Upper lobe of left lung (tissue), 6 donors: Measurements from ENCODE around the gene NPAS4. TPM values are rescaled to one million over a fixed set of nuclear protein-coding genes. Genes with fewer than 3 reads are reported as not detected.
A peak's percentile ranks its signal among the peaks of the same experiment; 100 is the strongest.

Experiments used
- ATAC-seq, 2 donors: fragments of 200-7000 bp; cut with Tn5 transposase; one replicate each; pipeline ENCODE4 v1.9.1; 2022; ENCODE audit warnings: mild to moderate bottlenecking in 2 of 2, moderate library complexity in 2 of 2; ENCODE audit not compliant: low FRiP score in 2 of 2
- DNase-seq, 2 donors: peaks; one replicate each; pipeline ENCODE4 v3.0.0-alpha.2; 2019 to 2020
- H3K27ac ChIP-seq, 4 donors: fragments of 200-600 bp; sonication (generic); one replicate each; pipeline ENCODE4 v1.5.1; 2016 to 2019
- H3K27me3 ChIP-seq, 4 donors: fragments of 200-600 bp; sonication (generic); one replicate each; pipeline ENCODE4 v1.5.1; 2017 to 2019
- H3K36me3 ChIP-seq, 4 donors: fragments of 200-600 bp; sonication (generic); one replicate each; pipeline ENCODE4 v1.5.1; 2016 to 2019
- H3K4me1 ChIP-seq, 4 donors: fragments of 200-600 bp; sonication (generic); one replicate each; pipeline ENCODE4 v1.5.1; 2018 to 2019
- H3K4me3 ChIP-seq, 4 donors: fragments of 200-600 bp; sonication (generic); one replicate each; pipeline ENCODE4 v1.5.1; 2017 to 2019; ENCODE audit warnings: mild to moderate bottlenecking in 2 of 4, moderate library complexity in 1 of 4
- H3K9me3 ChIP-seq, 4 donors: fragments of 200-600 bp; sonication (generic); one replicate each; pipeline ENCODE4 v1.5.1; 2018 to 2019
- EP300 ChIP-seq, 4 donors: sonication (generic); formaldehyde crosslinking; IDR thresholded peaks; one replicate each; pipeline ENCODE4 v1.5.1; 2017; ENCODE audit warnings: antibody characterized with exemption in 4 of 4, control low read depth in 2 of 4
- POLR2A ChIP-seq, 4 donors: fragments of 450-650 bp; IDR thresholded peaks; one replicate each; pipeline ENCODE4 v1.5.1; 2016 to 2017; ENCODE audit warnings: antibody characterized with exemption in 4 of 4, mild to moderate bottlenecking in 2 of 4
- POLR2AphosphoS5 ChIP-seq, 2 donors: sonication (generic); formaldehyde crosslinking; IDR thresholded peaks; one replicate each; pipeline ENCODE4 v1.5.1; 2017; ENCODE audit warnings: antibody characterized with exemption in 2 of 2
- WGBS, 2 donors: methylation state at CpG; one replicate each; pipeline ENCODE4 v1.1.5; 2017 to 2018; 5-methylcytosine and 5-hydroxymethylcytosine counted together
- small RNA-seq, 4 donors: library from RNA; depleted of rRNA; stranded (forward); fragments of <200 nt; gene quantifications; one replicate each; pipeline ENCODE3, GENCODE V24; 2016
- total RNA-seq, 6 donors: library from RNA; depleted of rRNA in 4 of 6; stranded (reverse); fragments of >200 nt in 4 of 6; gene quantifications; one replicate each; pipeline versions ENCODE4 v1.1.0 to v1.2.1, GENCODE V29; 2016 to 2021
- TF ChIP-seq, protein P1 (sequence below), 6 experiments: fragments of 450-650 bp in 4 of 6; fragments of 200-600 bp in 2 of 6; sonication (generic) in 2 of 6; IDR thresholded peaks; one replicate each; pipeline ENCODE4 v1.5.1; 2016 to 2019; ENCODE audit warnings: antibody characterized with exemption in 6 of 6
- donor health status: DM: no; HTN: no; CAD: no; lungs with moderate emphysema.
- donor health status: DM: no; HTN: yes; CAD: no; lungs with severe emphysema.

The NPAS4 gene
- total RNA-seq, 6 donors from 2014 or later = not detected

- H3K27ac ChIP-seq = no peak overlapping the region
- peaks cover 0 to 46% (median 24%) of the 10 kb centered on the region in 4 donors for H3K36me3 ChIP-seq
- H3K27me3 ChIP-seq = no peaks in the 10 kb centered on the region
- ATAC-seq (no peak), DNase-seq (peak in 1 of 2 donors; percentile 83)
- H3K4me1 ChIP-seq = peaks cover 5 to 15% (median 10%) of the 10 kb centered on the region in 4 donors
- 94% methylated on average over 14 to 34 of the region's 44 CpGs for WGBS, 2 donors
- H3K9me3 ChIP-seq = no peaks in the 10 kb centered on the region
- no peak overlapping the region for H3K4me3 ChIP-seq
- TF ChIP-seq POLR2A (IDR thresholded peaks at IDR 0.05) = no peak
- no peak for TF ChIP-seq EP300 (IDR thresholded peaks at IDR 0.05)
- no peak for TF ChIP-seq POLR2AphosphoS5 (IDR thresholded peaks at IDR 0.05)
- TF ChIP-seq, protein P1, sequence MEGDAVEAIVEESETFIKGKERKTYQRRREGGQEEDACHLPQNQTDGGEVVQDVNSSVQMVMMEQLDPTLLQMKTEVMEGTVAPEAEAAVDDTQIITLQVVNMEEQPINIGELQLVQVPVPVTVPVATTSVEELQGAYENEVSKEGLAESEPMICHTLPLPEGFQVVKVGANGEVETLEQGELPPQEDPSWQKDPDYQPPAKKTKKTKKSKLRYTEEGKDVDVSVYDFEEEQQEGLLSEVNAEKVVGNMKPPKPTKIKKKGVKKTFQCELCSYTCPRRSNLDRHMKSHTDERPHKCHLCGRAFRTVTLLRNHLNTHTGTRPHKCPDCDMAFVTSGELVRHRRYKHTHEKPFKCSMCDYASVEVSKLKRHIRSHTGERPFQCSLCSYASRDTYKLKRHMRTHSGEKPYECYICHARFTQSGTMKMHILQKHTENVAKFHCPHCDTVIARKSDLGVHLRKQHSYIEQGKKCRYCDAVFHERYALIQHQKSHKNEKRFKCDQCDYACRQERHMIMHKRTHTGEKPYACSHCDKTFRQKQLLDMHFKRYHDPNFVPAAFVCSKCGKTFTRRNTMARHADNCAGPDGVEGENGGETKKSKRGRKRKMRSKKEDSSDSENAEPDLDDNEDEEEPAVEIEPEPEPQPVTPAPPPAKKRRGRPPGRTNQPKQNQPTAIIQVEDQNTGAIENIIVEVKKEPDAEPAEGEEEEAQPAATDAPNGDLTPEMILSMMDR (IDR thresholded peaks at IDR 0.05) = no peak
These were observed 54.7 kb downstream of the NPAS4 start for GRCh38 chr11:66475349-66476172.

Small RNAs within 50 kb of the gene (small RNA-seq; reads per million reads assigned to genes)
- 0 reads per million in 4 donors for gene RF00017
- 0 reads per million in 4 donors for gene RF00416
- 0 reads per million in 4 donors for gene RNU1-84P

Other genes starting within 250 kb of the NPAS4 start
- gene KLC2, start 163.3 kb upstream of the NPAS4 start, total RNA-seq = 10 to 100 TPM; 24.1 to 41.0 (median 34.4) TPM
- gene RAB1B, start 152.4 kb upstream of the NPAS4 start, total RNA-seq = 100 to 1,000 TPM in 5 of 6 donors, 10 to 100 TPM in 1; 34.6 to 173 (median 122) TPM
- gene CNIH2, start 142.9 kb upstream of the NPAS4 start, total RNA-seq = 1 to 10 TPM in 4 of 6 donors, not detected in 2; 1.4 to 2.0 (median 1.6) TPM
- gene YIF1A, start 131.9 kb upstream of the NPAS4 start, total RNA-seq = 100 to 1,000 TPM in 1 of 6 donors, 10 to 100 TPM in 5; 25.1 to 107 (median 68.2) TPM
- gene TMEM151A, start 129.1 kb upstream of the NPAS4 start, total RNA-seq = 1 to 10 TPM in 1 of 6 donors, under 1 TPM in 1, not detected in 4; 0.29 to 1.9 TPM
- 10 to 100 TPM in 2 of 6 donors, 1 to 10 TPM in 3, under 1 TPM in 1; 0.59 to 85.6 (median 6.5) TPM for gene CD248, start 104.0 kb upstream of the NPAS4 start, total RNA-seq
- 10 to 100 TPM in 1 of 6 donors, 1 to 10 TPM in 5; 5.2 to 19.0 (median 8.9) TPM for gene RIN1, start 84.6 kb upstream of the NPAS4 start, total RNA-seq
- gene BRMS1, start 75.9 kb upstream of the NPAS4 start, total RNA-seq = 10 to 100 TPM; 34.8 to 63.8 (median 37.1) TPM
- gene B4GAT1, start 73.4 kb upstream of the NPAS4 start, total RNA-seq = 10 to 100 TPM; 15.7 to 48.9 (median 27.4) TPM
- 10 to 100 TPM in 5 of 6 donors, 1 to 10 TPM in 1; 8.3 to 20.5 (median 13.1) TPM for gene SLC29A2, start 49.3 kb upstream of the NPAS4 start, total RNA-seq
- gene MRPL11, start 17.8 kb downstream of the NPAS4 start, total RNA-seq = 10 to 100 TPM; 25.3 to 44.8 (median 33.0) TPM
- 10 to 100 TPM; 14.9 to 19.6 (median 16.9) TPM for gene PELI3, start 45.9 kb downstream of the NPAS4 start, total RNA-seq
- gene DPP3, start 59.4 kb downstream of the NPAS4 start, total RNA-seq = 10 to 100 TPM; 19.3 to 79.6 (median 44.9) TPM
- 100 to 1,000 TPM in 1 of 6 donors, 10 to 100 TPM in 5; 26.0 to 145 (median 44.8) TPM for gene BBS1, start 89.6 kb downstream of the NPAS4 start, total RNA-seq
- 10 to 100 TPM; 12.4 to 24.8 (median 14.1) TPM for gene ZDHHC24, start 125.0 kb downstream of the NPAS4 start, total RNA-seq
- under 1 TPM in 1 of 6 donors, not detected in 5; 0.24 TPM for gene ACTN3, start 125.9 kb downstream of the NPAS4 start, total RNA-seq
- 10 to 100 TPM; 28.5 to 81.7 (median 40.3) TPM for gene CTSF, start 147.6 kb downstream of the NPAS4 start, total RNA-seq
- gene CCDC87, start 172.0 kb downstream of the NPAS4 start, total RNA-seq = 1 to 10 TPM in 1 of 6 donors, under 1 TPM in 4, not detected in 1; 0.20 to 4.2 (median 0.44) TPM
- 10 to 100 TPM; 24.3 to 82.8 (median 34.0) TPM for gene CCS, start 172.2 kb downstream of the NPAS4 start, total RNA-seq
- 100 to 1,000 TPM in 1 of 6 donors, 10 to 100 TPM in 5; 45.7 to 114 (median 73.1) TPM for gene RBM14, start 195.6 kb downstream of the NPAS4 start, total RNA-seq
- gene RBM4, start 217.7 kb downstream of the NPAS4 start, total RNA-seq = 100 to 1,000 TPM in 2 of 6 donors, 10 to 100 TPM in 4; 62.4 to 103 (median 90.2) TPM